ENCODE data around the gene TMEM131L.
"Not testable (repeated sequence)": the region's sequence is repeated elsewhere in the genome, so short reads cannot be mapped to it uniquely, and the experiment has no call there.

Gene TMEM131L

GRCh38 chr4:153497988-153498967, 32.1 kb downstream of the TMEM131L start:
- Histone ChIP-seq H3K27ac (ENCODE audit: low read depth, low read length) (peak overlapping the region; percentile 77), H3K36me3 (ENCODE audit: control insufficient read depth in 5 of 5, insufficient read depth in 5 of 5, low read length in 5 of 5) (no peaks in the 10 kb centered on the region), H3K9me3 (ENCODE audit: control insufficient read depth in 5 of 5, low read length in 5 of 5) (no peaks in the 10 kb centered on the region), H3K9ac (ENCODE audit: low read length in 5 of 5) (peak overlapping the region in 3 of 5 donors; percentile 22 to 63 (median 48)), H3K4me3 (ENCODE audit: low read depth in 1 of 5, low read length in 5 of 5) (peak overlapping the region in 2 of 5 donors; percentile 13 to 17), H3K4me1 (ENCODE audit: control insufficient read depth in 5 of 5, insufficient read depth in 5 of 5, low read length in 5 of 5) (peaks cover 14 to 37% (median 23%) of the 10 kb centered on the region in 5 donors), H3K27me3 (ENCODE audit: control insufficient read depth in 5 of 5, insufficient read depth in 4 of 5, low read length in 5 of 5) (no peaks in the 10 kb centered on the region)

DNA sequence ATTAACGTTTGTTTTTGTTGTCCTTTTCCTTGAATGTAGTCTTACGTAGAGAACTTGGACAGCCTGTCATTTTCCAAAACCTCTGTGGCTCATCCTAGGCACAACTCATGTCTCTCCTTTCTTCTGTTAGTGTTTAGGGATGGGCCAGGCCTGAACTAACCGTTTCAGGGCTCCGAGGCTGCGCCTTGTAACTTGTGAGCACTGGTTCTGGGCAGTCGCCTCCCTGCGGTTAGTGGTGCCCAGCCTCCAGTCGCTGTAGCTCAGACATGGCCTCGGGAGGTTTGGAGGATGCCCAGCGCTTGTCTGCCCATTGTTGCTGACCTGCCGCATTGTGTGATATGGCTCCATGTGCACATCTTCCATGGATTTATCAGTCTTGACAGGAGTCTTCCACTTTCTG, 32.8 kb downstream of the TMEM131L start:
- Histone ChIP-seq H3K9me3 (ENCODE audit: control insufficient read depth in 5 of 5, low read length in 5 of 5) (no peaks in the 10 kb centered on the region), H3K27ac (ENCODE audit: low read depth, low read length) (peak overlapping the region; percentile 77), H3K36me3 (ENCODE audit: control insufficient read depth in 5 of 5, insufficient read depth in 5 of 5, low read length in 5 of 5) (no peaks in the 10 kb centered on the region), H3K9ac (ENCODE audit: low read length in 5 of 5) (peak overlapping the region in 1 of 5 donors; percentile 63), H3K4me3 (ENCODE audit: low read depth in 1 of 5, low read length in 5 of 5) (peak overlapping the region in 1 of 5 donors; percentile 17), H3K27me3 (ENCODE audit: control insufficient read depth in 5 of 5, insufficient read depth in 4 of 5, low read length in 5 of 5) (no peaks in the 10 kb centered on the region), H3K4me1 (ENCODE audit: control insufficient read depth in 5 of 5, insufficient read depth in 5 of 5, low read length in 5 of 5) (peaks cover 14 to 31% (median 23%) of the 10 kb centered on the region in 5 donors)

- H3K27ac ChIP-seq (ENCODE audit: low read depth, low read length) = no peak overlapping the region
- no peaks in the 10 kb centered on the region for H3K27me3 ChIP-seq (ENCODE audit: control insufficient read depth in 5 of 5, insufficient read depth in 4 of 5, low read length in 5 of 5)
- H3K4me1 ChIP-seq (ENCODE audit: control insufficient read depth in 5 of 5, insufficient read depth in 5 of 5, low read length in 5 of 5) = peaks cover 14 to 25% (median 23%) of the 10 kb centered on the region in 5 donors
- H3K9ac ChIP-seq (ENCODE audit: low read length in 5 of 5) = no peak overlapping the region
- H3K9me3 ChIP-seq (ENCODE audit: control insufficient read depth in 5 of 5, low read length in 5 of 5) = no peaks in the 10 kb centered on the region
- H3K36me3 ChIP-seq (ENCODE audit: control insufficient read depth in 5 of 5, insufficient read depth in 5 of 5, low read length in 5 of 5) = peaks cover 0 to 3% (median 0%) of the 10 kb centered on the region in 5 donors
- H3K4me3 ChIP-seq (ENCODE audit: low read depth in 1 of 5, low read length in 5 of 5) = no peak overlapping the region
These were observed 35.4 kb downstream of the TMEM131L start for GRCh38 chr4:153501578-153501977.

DNA sequence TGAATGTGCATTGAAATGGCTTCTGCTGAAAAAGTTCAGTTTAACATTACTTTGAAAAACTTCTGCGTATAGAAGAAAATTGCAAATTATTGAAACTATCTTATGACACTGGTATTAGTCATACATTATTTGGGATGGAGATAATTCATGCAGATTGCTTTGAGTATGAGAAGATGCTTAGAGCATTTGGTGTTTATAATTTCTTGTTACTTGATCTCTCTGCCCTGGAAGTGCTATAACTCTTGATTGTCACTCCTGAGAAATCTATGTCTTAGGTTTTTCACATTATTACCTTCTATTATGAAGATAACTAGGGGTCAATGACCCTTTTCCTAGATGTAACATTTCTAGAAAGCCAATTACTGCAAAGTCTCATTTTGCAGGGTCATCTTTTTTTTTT, 36.4 kb downstream of the TMEM131L start:
- Histone ChIP-seq H3K9me3 (ENCODE audit: control insufficient read depth in 5 of 5, low read length in 5 of 5) (no peaks in the 10 kb centered on the region), H3K36me3 (ENCODE audit: control insufficient read depth in 5 of 5, insufficient read depth in 5 of 5, low read length in 5 of 5) (peaks cover 0 to 3% (median 0%) of the 10 kb centered on the region in 5 donors), H3K9ac (ENCODE audit: low read length in 5 of 5) (no peak overlapping the region), H3K27ac (ENCODE audit: low read depth, low read length) (peak overlapping the region; percentile 13), H3K27me3 (ENCODE audit: control insufficient read depth in 5 of 5, insufficient read depth in 4 of 5, low read length in 5 of 5) (no peaks in the 10 kb centered on the region), H3K4me3 (ENCODE audit: low read depth in 1 of 5, low read length in 5 of 5) (no peak overlapping the region), H3K4me1 (ENCODE audit: control insufficient read depth in 5 of 5, insufficient read depth in 5 of 5, low read length in 5 of 5) (peaks cover 9 to 18% (median 16%) of the 10 kb centered on the region in 5 donors)

- H3K36me3 ChIP-seq (ENCODE audit: control insufficient read depth in 5 of 5, insufficient read depth in 5 of 5, low read length in 5 of 5) = peaks cover 0 to 3% (median 0%) of the 10 kb centered on the region in 5 donors
- H3K9ac ChIP-seq (ENCODE audit: low read length in 5 of 5) = no peak overlapping the region
- no peak overlapping the region for H3K4me3 ChIP-seq (ENCODE audit: low read depth in 1 of 5, low read length in 5 of 5)
- no peak overlapping the region for H3K27ac ChIP-seq (ENCODE audit: low read depth, low read length)
- no peaks in the 10 kb centered on the region for H3K9me3 ChIP-seq (ENCODE audit: control insufficient read depth in 5 of 5, low read length in 5 of 5)
- peaks cover 0 to 6% (median 0%) of the 10 kb centered on the region in 5 donors for H3K4me1 ChIP-seq (ENCODE audit: control insufficient read depth in 5 of 5, insufficient read depth in 5 of 5, low read length in 5 of 5)
- no peaks in the 10 kb centered on the region for H3K27me3 ChIP-seq (ENCODE audit: control insufficient read depth in 5 of 5, insufficient read depth in 4 of 5, low read length in 5 of 5)
These were observed 40.5 kb downstream of the TMEM131L start for GRCh38 chr4:153506341-153507309.

- Histone ChIP-seq H3K4me1 (ENCODE audit: control insufficient read depth in 5 of 5, insufficient read depth in 5 of 5, low read length in 5 of 5) (peaks cover 0 to 6% (median 0%) of the 10 kb centered on the region in 5 donors), H3K36me3 (ENCODE audit: control insufficient read depth in 5 of 5, insufficient read depth in 5 of 5, low read length in 5 of 5) (peaks cover 0 to 3% (median 0%) of the 10 kb centered on the region in 5 donors), H3K27ac (ENCODE audit: low read depth, low read length) (peak overlapping the region; percentile 9), H3K9ac (ENCODE audit: low read length in 5 of 5) (no peak overlapping the region), H3K27me3 (ENCODE audit: control insufficient read depth in 5 of 5, insufficient read depth in 4 of 5, low read length in 5 of 5) (no peaks in the 10 kb centered on the region), H3K4me3 (ENCODE audit: low read depth in 1 of 5, low read length in 5 of 5) (no peak overlapping the region), H3K9me3 (ENCODE audit: control insufficient read depth in 5 of 5, low read length in 5 of 5) (no peaks in the 10 kb centered on the region)
These were observed 41.3 kb downstream of the TMEM131L start for GRCh38 chr4:153507310-153508073.

DNA sequence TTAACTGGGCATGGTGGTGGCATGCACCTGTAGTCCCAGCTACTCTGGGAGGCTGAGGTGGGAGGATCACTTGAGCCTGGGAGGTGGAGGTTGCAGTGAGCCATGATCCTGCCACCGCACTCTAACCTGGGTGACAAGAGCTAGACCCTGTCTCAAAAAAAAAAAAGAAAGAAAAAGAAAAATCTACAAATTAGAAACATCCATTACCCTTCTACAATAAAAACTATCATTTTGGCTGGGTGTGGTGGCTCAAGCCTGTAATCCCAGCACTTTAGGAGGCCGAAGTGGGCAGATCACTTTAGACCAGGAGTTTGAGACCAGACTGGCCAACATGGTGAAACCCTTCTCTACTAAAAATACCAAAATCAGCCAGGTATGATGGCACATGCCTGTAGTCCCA, 43.1 kb downstream of the TMEM131L start:
- not testable (repeated sequence) for H3K36me3 ChIP-seq (ENCODE audit: control insufficient read depth in 5 of 5, insufficient read depth in 5 of 5, low read length in 5 of 5); H3K27me3 ChIP-seq (ENCODE audit: control insufficient read depth in 5 of 5, insufficient read depth in 4 of 5, low read length in 5 of 5); H3K9me3 ChIP-seq (ENCODE audit: control insufficient read depth in 5 of 5, low read length in 5 of 5); H3K4me3 ChIP-seq (ENCODE audit: low read depth in 1 of 5, low read length in 5 of 5); H3K9ac ChIP-seq (ENCODE audit: low read length in 5 of 5); H3K27ac ChIP-seq (ENCODE audit: low read depth, low read length)
- peaks cover 0 to 11% (median 11%) of the 10 kb centered on the region in 5 donors for H3K4me1 ChIP-seq (ENCODE audit: control insufficient read depth in 5 of 5, insufficient read depth in 5 of 5, low read length in 5 of 5)

DNA sequence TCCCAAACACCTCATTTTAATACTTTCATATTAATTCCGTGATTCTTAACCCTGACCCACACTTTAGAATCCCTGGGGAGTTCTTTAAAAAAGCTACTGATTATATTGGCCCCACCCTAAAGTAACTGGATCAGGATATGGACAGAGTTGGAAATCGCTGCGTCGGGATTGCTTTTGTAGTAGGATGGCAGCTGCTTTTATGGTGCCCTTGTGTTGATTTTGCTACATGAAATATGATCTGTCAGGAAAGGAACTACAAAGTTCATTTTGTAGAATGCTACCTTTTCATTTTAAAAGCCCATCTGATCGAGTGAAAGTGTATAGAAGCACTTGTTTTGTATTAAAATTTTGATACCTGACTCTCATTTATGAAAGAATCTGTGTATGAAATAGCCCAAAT, 43.6 kb downstream of the TMEM131L start:
- H3K9me3 ChIP-seq (ENCODE audit: control insufficient read depth in 5 of 5, low read length in 5 of 5) = no peaks in the 10 kb centered on the region
- no peak overlapping the region for H3K4me3 ChIP-seq (ENCODE audit: low read depth in 1 of 5, low read length in 5 of 5)
- H3K36me3 ChIP-seq (ENCODE audit: control insufficient read depth in 5 of 5, insufficient read depth in 5 of 5, low read length in 5 of 5) = peaks cover 0 to 3% (median 0%) of the 10 kb centered on the region in 5 donors
- no peaks in the 10 kb centered on the region for H3K27me3 ChIP-seq (ENCODE audit: control insufficient read depth in 5 of 5, insufficient read depth in 4 of 5, low read length in 5 of 5)
- peaks cover 0 to 12% (median 11%) of the 10 kb centered on the region in 5 donors for H3K4me1 ChIP-seq (ENCODE audit: control insufficient read depth in 5 of 5, insufficient read depth in 5 of 5, low read length in 5 of 5)
- H3K9ac ChIP-seq (ENCODE audit: low read length in 5 of 5) = no peak overlapping the region
- no peak overlapping the region for H3K27ac ChIP-seq (ENCODE audit: low read depth, low read length)

DNA sequence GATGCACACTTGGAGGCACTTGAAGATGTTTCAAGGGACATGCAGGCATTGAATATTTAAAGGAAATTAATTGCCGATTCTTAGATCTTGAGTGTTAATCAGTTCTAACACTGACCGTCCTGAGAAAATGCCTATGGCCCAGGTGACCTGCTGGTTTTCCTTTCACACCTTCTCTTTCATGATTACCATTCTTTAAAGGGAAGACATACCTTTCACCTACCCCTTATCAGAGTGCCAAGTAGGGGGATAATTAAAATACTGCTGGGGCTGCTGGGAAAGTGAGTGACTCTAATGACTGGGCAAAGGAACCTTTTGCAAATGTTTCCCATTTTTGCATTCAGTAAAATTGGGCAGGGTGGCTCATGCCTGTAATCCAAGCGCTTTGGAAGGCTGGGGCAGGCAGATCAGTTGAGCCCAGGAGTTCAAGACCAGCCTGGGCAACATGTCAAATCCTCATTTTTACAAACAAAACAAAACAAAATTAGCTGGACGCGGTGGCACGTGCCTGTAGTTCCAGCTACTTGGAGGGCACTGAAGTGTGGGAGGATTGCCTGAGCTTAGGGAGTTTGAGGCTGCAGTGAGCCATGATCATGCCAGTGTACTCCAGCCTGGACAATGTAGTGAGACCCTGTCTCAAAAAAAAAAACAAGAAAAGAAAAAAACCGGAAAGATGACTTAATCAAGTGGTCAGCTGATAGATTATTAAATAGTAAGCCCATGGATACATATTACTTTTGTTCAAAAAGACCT, 44.3 kb downstream of the TMEM131L start:
- H3K27ac ChIP-seq (ENCODE audit: low read depth, low read length) = no peak overlapping the region
- peaks cover 0 to 12% (median 11%) of the 10 kb centered on the region in 5 donors for H3K4me1 ChIP-seq (ENCODE audit: control insufficient read depth in 5 of 5, insufficient read depth in 5 of 5, low read length in 5 of 5)
- no peaks in the 10 kb centered on the region for H3K27me3 ChIP-seq (ENCODE audit: control insufficient read depth in 5 of 5, insufficient read depth in 4 of 5, low read length in 5 of 5)
- no peak overlapping the region for H3K9ac ChIP-seq (ENCODE audit: low read length in 5 of 5)
- no peak overlapping the region for H3K4me3 ChIP-seq (ENCODE audit: low read depth in 1 of 5, low read length in 5 of 5)
- H3K36me3 ChIP-seq (ENCODE audit: control insufficient read depth in 5 of 5, insufficient read depth in 5 of 5, low read length in 5 of 5) = peaks cover 0 to 2% (median 0%) of the 10 kb centered on the region in 5 donors
- no peaks in the 10 kb centered on the region for H3K9me3 ChIP-seq (ENCODE audit: control insufficient read depth in 5 of 5, low read length in 5 of 5)

Data from subcutaneous abdominal adipose tissue (tissue), 5 donors.